ENCODE data around the gene CSF3.

The CSF3 gene

DNA sequence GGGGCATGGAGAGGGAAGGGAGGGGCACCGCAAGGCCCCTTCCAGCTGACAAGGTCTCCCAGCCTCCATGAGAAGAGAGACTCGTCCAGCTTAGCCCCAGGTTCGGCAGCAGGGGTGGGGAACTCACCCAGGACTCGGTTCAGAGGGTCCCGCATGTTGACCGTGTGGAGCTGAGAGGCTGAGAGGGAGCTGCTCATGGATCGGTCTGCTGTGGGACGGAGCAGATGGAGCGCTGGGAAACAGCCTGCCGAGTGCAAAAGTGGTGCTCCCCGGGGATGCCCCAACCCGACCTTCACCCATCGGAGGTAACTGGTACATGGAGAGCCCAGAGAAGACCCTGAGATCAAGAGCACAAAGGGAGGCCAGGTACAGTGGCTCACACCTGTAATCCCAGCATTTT is 4.9 kb downstream of the CSF3 start:
- TF ChIP-seq, protein P1, sequence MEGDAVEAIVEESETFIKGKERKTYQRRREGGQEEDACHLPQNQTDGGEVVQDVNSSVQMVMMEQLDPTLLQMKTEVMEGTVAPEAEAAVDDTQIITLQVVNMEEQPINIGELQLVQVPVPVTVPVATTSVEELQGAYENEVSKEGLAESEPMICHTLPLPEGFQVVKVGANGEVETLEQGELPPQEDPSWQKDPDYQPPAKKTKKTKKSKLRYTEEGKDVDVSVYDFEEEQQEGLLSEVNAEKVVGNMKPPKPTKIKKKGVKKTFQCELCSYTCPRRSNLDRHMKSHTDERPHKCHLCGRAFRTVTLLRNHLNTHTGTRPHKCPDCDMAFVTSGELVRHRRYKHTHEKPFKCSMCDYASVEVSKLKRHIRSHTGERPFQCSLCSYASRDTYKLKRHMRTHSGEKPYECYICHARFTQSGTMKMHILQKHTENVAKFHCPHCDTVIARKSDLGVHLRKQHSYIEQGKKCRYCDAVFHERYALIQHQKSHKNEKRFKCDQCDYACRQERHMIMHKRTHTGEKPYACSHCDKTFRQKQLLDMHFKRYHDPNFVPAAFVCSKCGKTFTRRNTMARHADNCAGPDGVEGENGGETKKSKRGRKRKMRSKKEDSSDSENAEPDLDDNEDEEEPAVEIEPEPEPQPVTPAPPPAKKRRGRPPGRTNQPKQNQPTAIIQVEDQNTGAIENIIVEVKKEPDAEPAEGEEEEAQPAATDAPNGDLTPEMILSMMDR (IDR thresholded peaks at IDR 0.05; ENCODE audit: low read depth, low read length) = no peak
- DNase-seq (ENCODE audit: extremely low read depth, low read depth) = no peak

DNA sequence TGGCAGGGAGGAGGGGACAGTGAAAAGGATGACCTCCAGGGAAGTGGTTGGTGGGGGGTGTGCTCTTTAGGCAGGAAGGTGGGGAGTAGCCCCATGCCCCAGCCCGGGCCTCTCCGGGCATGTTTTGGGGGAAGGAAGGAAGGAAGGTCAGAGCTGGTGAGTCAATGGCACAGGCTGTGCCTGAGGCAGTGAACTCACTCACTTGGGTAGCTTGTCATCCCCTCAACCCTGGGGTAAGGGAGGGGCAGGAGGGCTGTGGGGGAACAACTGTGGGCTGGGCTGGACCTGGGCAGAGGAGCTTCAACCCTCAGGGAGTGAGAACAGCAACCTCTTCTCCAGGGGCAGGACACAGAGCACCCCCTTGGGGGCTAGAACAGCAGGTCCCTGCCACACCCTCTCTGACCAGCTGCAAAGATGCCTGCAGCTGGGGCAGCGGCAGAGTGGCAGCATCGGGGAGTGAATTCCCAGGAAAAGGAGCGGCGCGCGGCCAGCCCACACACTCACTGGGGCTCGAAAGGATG is 6.3 kb downstream of the CSF3 start:
- TF ChIP-seq, protein P1 (IDR thresholded peaks at IDR 0.05; ENCODE audit: low read depth, low read length) = no peak
- DNase-seq (ENCODE audit: extremely low read depth, low read depth) = peak; percentile 44

DNA sequence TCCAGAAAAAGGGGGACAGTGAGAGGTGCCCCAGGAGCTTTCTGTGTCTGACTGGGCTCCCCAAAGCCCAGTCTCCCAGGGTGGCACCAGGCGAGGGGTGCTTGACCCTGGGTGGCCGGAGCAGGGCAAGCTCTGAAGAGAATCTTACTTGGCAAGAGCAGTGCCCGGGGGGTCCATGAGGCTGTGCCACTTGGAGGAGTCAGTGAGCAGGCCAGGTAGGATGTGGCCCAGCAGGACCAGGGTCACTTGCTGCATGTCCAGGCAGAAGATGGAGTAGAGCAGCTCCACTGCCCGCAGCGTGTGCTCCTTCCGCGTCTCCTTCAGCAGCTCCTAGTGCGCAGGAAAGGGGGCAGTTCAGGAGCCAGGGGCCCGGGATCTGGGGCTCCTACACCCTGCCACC is 7.3 kb downstream of the CSF3 start:
- TF ChIP-seq, protein P1 (IDR thresholded peaks at IDR 0.05; ENCODE audit: low read depth, low read length) = no peak
- no peak for DNase-seq (ENCODE audit: extremely low read depth, low read depth)

DNA sequence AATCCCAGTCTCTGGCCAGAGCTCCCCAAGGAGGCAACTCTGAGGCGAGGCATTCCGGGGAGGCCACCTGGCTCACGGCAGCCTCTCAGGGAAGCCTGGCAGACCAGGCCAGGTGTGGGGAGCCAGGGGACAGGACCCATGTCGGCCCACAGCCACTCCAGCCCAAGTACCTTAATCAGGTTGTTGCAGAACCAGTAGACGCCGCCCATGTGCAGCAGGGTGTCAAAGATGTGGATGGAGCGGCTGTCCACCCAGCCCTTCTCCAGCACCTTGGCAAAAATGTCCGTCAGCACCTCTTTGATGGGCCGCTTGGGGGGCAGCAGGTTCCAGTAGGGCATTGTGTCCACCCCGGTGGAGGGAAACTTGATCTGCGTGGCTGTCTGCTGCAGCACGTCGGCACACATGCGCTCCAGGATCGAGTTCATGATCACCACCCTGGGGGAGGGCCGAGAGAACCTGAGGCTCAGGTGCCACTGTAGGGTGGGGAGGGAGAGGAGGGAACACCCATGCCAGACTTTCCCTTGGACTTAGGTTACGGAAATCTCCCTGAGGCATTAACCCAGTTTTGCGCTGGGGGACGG is 7.8 kb downstream of the CSF3 start:
- DNase-seq (ENCODE audit: extremely low read depth, low read depth) = no peak
- TF ChIP-seq, protein P1 (IDR thresholded peaks at IDR 0.05; ENCODE audit: low read depth, low read length) = no peak

DNA sequence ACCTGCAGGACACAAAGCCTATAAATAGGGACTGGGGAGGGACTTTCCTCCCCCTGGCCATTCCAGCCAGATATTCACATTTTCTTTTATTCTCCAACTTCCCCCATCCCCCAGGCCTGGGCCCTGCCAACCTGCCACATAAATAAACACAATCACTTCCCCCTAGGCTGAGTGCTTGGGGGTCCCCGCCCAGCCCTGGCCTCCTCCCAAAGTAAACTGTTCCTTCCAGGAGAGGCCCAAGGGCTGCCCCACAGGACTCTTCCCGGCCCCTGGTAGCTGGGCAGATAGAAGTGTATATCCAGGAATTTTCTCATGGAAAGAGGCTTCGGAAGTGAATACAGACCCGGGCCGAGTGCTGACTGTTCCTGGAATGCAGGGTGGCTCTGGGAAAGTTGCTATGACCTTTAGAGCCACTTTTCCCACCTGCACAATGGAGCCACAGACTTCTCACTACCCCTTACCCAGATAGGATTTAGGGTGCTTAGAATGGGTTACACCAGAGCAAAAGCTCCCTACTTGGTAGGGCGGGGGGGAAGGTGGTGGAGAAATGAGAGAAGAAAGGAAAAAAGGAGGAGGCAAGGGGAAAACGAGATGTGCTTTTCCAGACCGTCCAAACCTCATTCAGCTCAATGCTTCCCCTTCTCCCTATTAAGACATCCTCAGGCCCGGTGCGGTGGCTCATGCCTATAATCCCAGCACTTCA is 8.5 kb downstream of the CSF3 start:
- no peak for DNase-seq (ENCODE audit: extremely low read depth, low read depth)
- TF ChIP-seq, protein P1 (IDR thresholded peaks at IDR 0.05; ENCODE audit: low read depth, low read length) = no peak

DNA sequence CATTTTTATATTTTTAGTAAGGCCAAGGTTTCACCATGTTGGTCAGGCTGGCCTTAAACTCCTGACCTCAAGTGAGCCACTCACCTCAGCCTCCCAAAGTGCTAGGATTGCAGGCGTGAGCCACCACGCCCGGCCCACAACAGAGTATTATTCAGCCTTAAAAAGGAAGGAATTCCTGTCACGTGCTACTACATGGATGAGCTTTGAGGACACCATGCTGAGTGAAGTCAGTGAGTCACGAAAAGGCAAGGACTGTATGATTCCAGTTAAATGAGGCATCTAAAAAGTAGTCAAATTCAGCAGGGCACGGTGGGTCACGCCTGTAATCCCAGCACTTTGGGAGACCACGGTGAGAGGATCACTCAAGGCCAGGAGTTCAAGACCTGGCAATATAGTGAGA is 9.7 kb downstream of the CSF3 start:
- TF ChIP-seq, protein P1 (IDR thresholded peaks at IDR 0.05; ENCODE audit: low read depth, low read length) = no peak
- DNase-seq (ENCODE audit: extremely low read depth, low read depth) = no peak

DNA sequence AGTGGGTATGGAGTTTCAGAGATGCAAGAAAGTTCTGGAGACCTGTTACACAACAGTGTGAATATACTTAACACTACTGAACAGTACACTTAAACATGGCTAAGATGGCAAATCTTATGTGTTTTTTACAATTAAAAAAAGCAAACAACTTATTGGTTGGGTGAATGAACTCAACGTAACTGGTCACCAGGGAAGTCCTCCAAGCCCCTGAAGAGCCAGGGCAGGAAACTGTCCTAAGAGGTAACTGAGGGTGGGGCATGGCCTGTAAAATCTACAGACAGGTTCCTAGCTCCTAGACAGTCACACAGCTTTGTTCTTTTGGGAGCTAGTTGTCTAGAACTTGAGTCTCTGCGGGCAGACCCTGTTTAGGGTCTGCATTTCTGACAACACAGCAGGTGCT is 10.3 kb downstream of the CSF3 start:
- TF ChIP-seq, protein P1 (IDR thresholded peaks at IDR 0.05; ENCODE audit: low read depth, low read length) = no peak
- DNase-seq (ENCODE audit: extremely low read depth, low read depth) = no peak

Measured in AG09319 (cell line).